Right lobe of liver (tissue), 6 donors: ENCODE data around the gene GALNTL6. TPM values are rescaled to one million over a fixed set of nuclear protein-coding genes. Genes with fewer than 3 reads are reported as not detected.

ENCODE experiments used
- ATAC-seq, 4 donors: fragments of 200-7000 bp; cut with Tn5 transposase; one replicate each; pipeline ENCODE4 v1.9.1; 2020; ENCODE audit warnings: mild to moderate bottlenecking in 4 of 4, moderate library complexity in 4 of 4
- DNase-seq, 3 donors: peaks; one replicate each; pipeline ENCODE4 v3.0.0-alpha.2; 2020
- H3K27ac ChIP-seq, 3 donors: fragments of 200-600 bp; one replicate each; pipeline ENCODE4 v1.8.0; 2022
- H3K27me3 ChIP-seq, 2 donors: fragments of 200-600 bp; one replicate each; pipeline ENCODE4 v1.8.0; 2022
- H3K36me3 ChIP-seq, 4 donors: fragments of 200-600 bp; sonication (generic) in 1 of 4; one replicate each; pipeline versions ENCODE4 v1.5.1 to v1.8.0; 2017 to 2022; ENCODE audit warnings: control low read depth in 1 of 4
- H3K4me1 ChIP-seq, 4 donors: fragments of 200-600 bp; sonication (generic) in 1 of 4; one replicate each; pipeline versions ENCODE4 v1.5.1 to v1.8.0; 2017 to 2022; ENCODE audit warnings: control low read depth in 1 of 4
- H3K4me3 ChIP-seq, 3 donors: fragments of 200-600 bp; one replicate each; pipeline ENCODE4 v1.8.0; 2022
- H3K9me3 ChIP-seq, 4 donors: fragments of 200-600 bp; sonication (generic) in 1 of 4; one replicate each; pipeline versions ENCODE4 v1.5.1 to v1.8.0; 2017 to 2022; ENCODE audit warnings: control low read depth in 1 of 4
- CTCF ChIP-seq, 4 donors: fragments of 200-600 bp in 3 of 4; fragments of 450-650 bp in 1 of 4; IDR thresholded peaks; one replicate each; pipeline versions ENCODE4 v1.5.1 to v1.8.0; 2016 to 2022; ENCODE audit warnings: antibody characterized with exemption in 4 of 4, mild to moderate bottlenecking in 2 of 4
- POLR2A ChIP-seq: fragments of 450-650 bp; IDR thresholded peaks from one replicate; pipeline ENCODE4 v1.6.1; 2017; ENCODE audit warnings: antibody characterized with exemption, mild to moderate bottlenecking
- WGBS: methylation state at CpG from one replicate; pipeline ENCODE4 v1.1.6; 2018; ENCODE audit warnings: low coverage, low lambda C conversion rate; ENCODE audit not compliant: insufficient coverage; ENCODE audit errors: missing lambda C conversion rate; 5-methylcytosine and 5-hydroxymethylcytosine counted together
- intact Hi-C, 2 donors: fragments of 100-400 bp; cut with DNase I; formaldehyde crosslinking; loops; one replicate each; pipeline versions ENCODE4 v1.11.2 to v1.14.1; 2022
- total RNA-seq, 6 experiments: library from RNA; depleted of rRNA in 2 of 6; stranded (reverse); fragments of >200 nt in 2 of 6; fragmentation: NEBNext Ultra II Directional in 3 of 6; extraction: Animal tissue kit (Norgen Biotek cat#: 25700) in 3 of 6; gene quantifications; one replicate each; pipeline versions ENCODE4 v1.1.0 to v1.2.4, GENCODE V29; 2016 to 2023
- donor health status: DM: no; HTN: yes; CAD: no.
- donor health status: DM: no; HTN: no; CAD: no.
- donor health status: DM: no; HTN: no; CAD: no.
- donor health status: DM: no; HTN: yes; CAD: no.
- donor health status: DM: no; HTN: yes; CAD: no.

Gene GALNTL6
- total RNA-seq, 6 experiments from 2014 or later = 0.15 to 1.1 (median 0.30) TPM; not detected in 3

DNA sequence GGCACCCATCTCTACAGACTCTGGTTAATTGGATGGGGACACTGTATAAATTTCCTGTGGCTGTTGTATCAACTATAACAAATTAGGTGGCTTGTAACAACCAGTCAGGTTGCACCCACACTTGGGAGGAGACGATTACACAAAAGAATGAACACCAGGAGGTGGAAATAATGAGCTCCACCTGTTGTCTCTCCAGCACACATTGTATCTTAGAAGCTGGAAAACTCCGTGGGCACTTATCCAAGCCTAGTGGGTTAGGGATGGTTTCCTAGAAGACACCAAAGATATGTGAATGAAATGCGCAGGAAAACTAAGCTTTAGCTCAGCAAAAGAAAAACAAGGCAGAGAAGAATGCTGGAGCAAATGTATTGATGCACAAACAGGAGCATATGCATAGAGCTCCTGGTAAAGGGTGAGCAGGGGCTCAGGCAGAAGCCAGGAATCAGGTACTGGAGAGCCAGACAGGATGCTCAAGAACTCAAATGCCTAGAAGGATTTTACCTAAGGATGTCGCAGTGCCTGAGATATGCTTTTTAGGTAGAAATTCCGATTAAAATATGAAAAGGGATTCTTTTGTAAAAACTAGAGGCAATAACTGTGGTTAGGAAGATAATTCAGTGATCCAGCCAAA lies 111.7 kb downstream of the GALNTL6 start:
- no peak overlapping the region for H3K4me3 ChIP-seq
- no peak overlapping the region for H3K27ac ChIP-seq
- H3K36me3 ChIP-seq = no peaks in the 10 kb centered on the region
- 43% methylated on average over 5 of the region's 5 CpGs for WGBS
- ATAC-seq (no peak), DNase-seq (no peak)
- TF ChIP-seq POLR2A (no peak), CTCF (IDR thresholded peaks at IDR 0.05) (no peak)
- H3K9me3 ChIP-seq = no peaks in the 10 kb centered on the region
- no peaks in the 10 kb centered on the region for H3K27me3 ChIP-seq
- H3K4me1 ChIP-seq = no peaks in the 10 kb centered on the region
- intact Hi-C loops = no loop called here

GRCh38 chr4:171928336-171928735 lies 115.1 kb downstream of the GALNTL6 start:
- Histone ChIP-seq H3K27me3 (no peaks in the 10 kb centered on the region), H3K9me3 (no peaks in the 10 kb centered on the region), H3K36me3 (no peaks in the 10 kb centered on the region), H3K4me1 (no peaks in the 10 kb centered on the region), H3K27ac (no peak overlapping the region), H3K4me3 (no peak overlapping the region)
- 47% methylated on average over 4 of the region's 4 CpGs for WGBS
- DNase-seq = no peak
- intact Hi-C loops = no loop called here
- no peak for TF ChIP-seq POLR2A
- no peak for TF ChIP-seq CTCF (IDR thresholded peaks at IDR 0.05)
- ATAC-seq = no peak

GRCh38 chr4:171929477-171929876 lies 116.3 kb downstream of the GALNTL6 start:
- Histone ChIP-seq H3K27me3 (no peaks in the 10 kb centered on the region), H3K4me1 (no peaks in the 10 kb centered on the region), H3K36me3 (no peaks in the 10 kb centered on the region), H3K27ac (no peak overlapping the region), H3K9me3 (no peaks in the 10 kb centered on the region), H3K4me3 (no peak overlapping the region)
- no peak for TF ChIP-seq POLR2A
- no peak for TF ChIP-seq CTCF (IDR thresholded peaks at IDR 0.05)
- ATAC-seq (no peak), DNase-seq (peak in 1 of 3 donors; percentile 16)
- WGBS = 88% methylated on average over 1 of the region's 11 CpGs
- intact Hi-C loops = no loop called here

GRCh38 chr4:171929907-171930306 lies 116.7 kb downstream of the GALNTL6 start:
- 66% methylated on average over 4 of the region's 8 CpGs for WGBS
- Histone ChIP-seq H3K27me3 (no peaks in the 10 kb centered on the region), H3K9me3 (no peaks in the 10 kb centered on the region), H3K36me3 (no peaks in the 10 kb centered on the region), H3K27ac (no peak overlapping the region), H3K4me1 (no peaks in the 10 kb centered on the region), H3K4me3 (no peak overlapping the region)
- intact Hi-C loops = no loop called here
- ATAC-seq (peak in 1 of 4 donors; percentile 10), DNase-seq (no peak)
- no peak for TF ChIP-seq CTCF (IDR thresholded peaks at IDR 0.05)
- TF ChIP-seq POLR2A = no peak
